NCI-H82 (cell line): Measurements from ENCODE around the gene WASHC3.
"Not testable (repeated sequence)": the region's sequence is repeated elsewhere in the genome, so short reads cannot be mapped to it uniquely, and the experiment has no call there.

ENCODE experiments used
- DNase-seq: peaks from one replicate; lab custom pipeline; 2025; lab: John Stamatoyannopoulos, UW

The WASHC3 gene

GRCh38 chr12:102061560-102062418, at the start of gene WASHC3:
Gene WASHC3, minus strand, starts transcription at chr12:102061991. Its CDS starts 29 bp downstream, at chr12:102061962.
- DNase-seq, result peak; percentile 97

- DNase-seq, result no peak
These were observed 49.0 kb upstream of the WASHC3 start for GRCh38 chr12:102110782-102111181.

GRCh38 chr12:102107970-102108369, 46.2 kb upstream of the WASHC3 start:
- DNase-seq, result no peak

GRCh38 chr12:102106905-102107304, 45.1 kb upstream of the WASHC3 start:
- DNase-seq, result no peak

- DNase-seq, result peak; percentile 75
These were observed 35.1 kb upstream of the WASHC3 start for GRCh38 chr12:102096855-102097254.

- peak; percentile 68 for DNase-seq
These were observed 34.0 kb upstream of the WASHC3 start for GRCh38 chr12:102095677-102096263.

- DNase-seq, result no peak
These were observed 31.5 kb upstream of the WASHC3 start for GRCh38 chr12:102093319-102093718.

GRCh38 chr12:102089228-102089835, 27.5 kb upstream of the WASHC3 start:
- not testable (repeated sequence) for DNase-seq

GRCh38 chr12:102080842-102081241, 19.1 kb upstream of the WASHC3 start:
- no peak for DNase-seq

GRCh38 chr12:102072092-102072491, 10.3 kb upstream of the WASHC3 start:
- DNase-seq, result not testable (repeated sequence)

GRCh38 chr12:102069707-102070106, 7.9 kb upstream of the WASHC3 start:
- DNase-seq, result peak; percentile 65

- DNase-seq, result no peak
These were observed 5.9 kb upstream of the WASHC3 start for GRCh38 chr12:102067574-102068258.

GRCh38 chr12:102064476-102064875, 2.7 kb upstream of the WASHC3 start:
- no peak for DNase-seq

GRCh38 chr12:102063069-102063468, 1.3 kb upstream of the WASHC3 start:
- DNase-seq, result peak; percentile 49

- DNase-seq, result no peak
These were observed 622 bp upstream of the WASHC3 start for GRCh38 chr12:102062419-102062806.

- DNase-seq, result peak; percentile 23
These were observed 663 bp downstream of the WASHC3 start for GRCh38 chr12:102061096-102061559.

- DNase-seq, result no peak
These were observed 2.4 kb downstream of the WASHC3 start for GRCh38 chr12:102059343-102059742.

- DNase-seq, result no peak
These were observed 7.4 kb downstream of the WASHC3 start for GRCh38 chr12:102054345-102054744.

- DNase-seq, result no peak
These were observed 8.8 kb downstream of the WASHC3 start for GRCh38 chr12:102053062-102053349.

- DNase-seq, result no peak
These were observed 9.4 kb downstream of the WASHC3 start for GRCh38 chr12:102052192-102053061.

- no peak for DNase-seq
These were observed 10.3 kb downstream of the WASHC3 start for GRCh38 chr12:102051431-102051965.
